B cell (primary cell): ENCODE measurements around the gene METRNL. TPM values are rescaled to one million over a fixed set of nuclear protein-coding genes. Genes with fewer than 3 reads are reported as not detected.

ENCODE experiments used
- ATAC-seq: fragments of 200-7000 bp; cut with Tn5 transposase; one replicate; pipeline ENCODE4 v1.10.0; 2021; ENCODE audit warnings: low read depth, mild to moderate bottlenecking, moderate number of reproducible peaks, moderate library complexity
- CTCF ChIA-PET: fragments of 350-600 bp; sonication (Branson Sonifier 250); formaldehyde crosslinking; loops from one replicate; lab custom pipeline; 2021; ENCODE audit warnings: antibody characterized with exemption, inconsistent platforms; lab: Charles Lee
- POLR2A ChIA-PET: fragments of 350-600 bp; sonication (Branson Sonifier 250); formaldehyde crosslinking; loops from one replicate; lab custom pipeline; 2021; ENCODE audit warnings: antibody characterized with exemption; lab: Charles Lee
- DNase-seq: peaks from one replicate; pipeline ENCODE4 v3.0.0; 2013
- H2AFZ ChIP-seq: 2 replicates; pipeline ENCODE4 v1.6.1; 2012; ENCODE audit warnings: mild to moderate bottlenecking, low read depth, low read length; ENCODE audit not compliant: insufficient read depth, poor library complexity, severe bottlenecking
- H3K27ac ChIP-seq, 2 donors: 1 replicate in 1 of 2; 2 replicates in 1 of 2; pipeline ENCODE4 v1.5.1; 2012 to 2013; ENCODE audit warnings: low read length in 2 of 2, mild to moderate bottlenecking in 2 of 2, moderate library complexity in 1 of 2
- H3K27me3 ChIP-seq, 4 experiments: fragments of 200-600 bp in 1 of 4; sonication (generic) in 1 of 4; replicated peaks in 1 of 4; 1 replicate in 2 of 4; 2 replicates in 2 of 4; pipeline versions ENCODE4 v1.6.1 to v1.7.0; 2013 to 2016; ENCODE audit warnings: low read length in 3 of 4, mild to moderate bottlenecking in 2 of 4, mixed read lengths in 1 of 4, moderate library complexity in 1 of 4; ENCODE audit not compliant: insufficient read depth in 4 of 4, control insufficient read depth in 3 of 4; ENCODE audit errors: control extremely low read depth in 1 of 4
- H3K36me3 ChIP-seq, 2 experiments: replicated peaks in 1 of 2; 1 replicate in 1 of 2; 2 replicates in 1 of 2; pipeline versions ENCODE4 v1.6.1 to v1.7.1; 2013; ENCODE audit warnings: low read length in 1 of 2; ENCODE audit not compliant: insufficient read depth in 2 of 2, control insufficient read depth in 1 of 2; ENCODE audit errors: control extremely low read depth in 1 of 2, extremely low read depth in 1 of 2
- H3K4me1 ChIP-seq, 2 donors: fragments of 200-600 bp in 1 of 2; sonication (generic) in 1 of 2; 1 replicate in 1 of 2; 2 replicates in 1 of 2; pipeline versions ENCODE4 v1.5.1 to v1.6.1; 2013 to 2017; ENCODE audit warnings: low read length in 2 of 2; ENCODE audit not compliant: control insufficient read depth in 2 of 2, insufficient read depth in 2 of 2
- H3K4me2 ChIP-seq: replicated peaks from 2 replicates; pipeline ENCODE3; 2012; ENCODE audit warnings: mild to moderate bottlenecking, low read depth, low read length; ENCODE audit not compliant: poor library complexity, severe bottlenecking
- H3K4me3 ChIP-seq, 5 experiments: fragments of 200-600 bp in 1 of 5; sonication (generic) in 1 of 5; 1 replicate in 3 of 5; 2 replicates in 2 of 5; pipeline versions ENCODE4 v1.5.1 to v1.7.0; 2011 to 2016; ENCODE audit warnings: low read length in 4 of 5, mild to moderate bottlenecking in 4 of 5, low read depth in 2 of 5, control low read depth in 1 of 5, moderate library complexity in 1 of 5; ENCODE audit not compliant: insufficient read depth in 1 of 5; ENCODE audit errors: control extremely low read depth in 1 of 5, extremely low read depth in 1 of 5
- H3K79me2 ChIP-seq: fragments of 200-600 bp; sonication (generic); one replicate; pipeline ENCODE4 v1.6.0; 2016; ENCODE audit warnings: low read length; ENCODE audit not compliant: control insufficient read depth, insufficient read depth
- H3K9ac ChIP-seq: fragments of 200-600 bp; sonication (generic); 2 replicates; pipeline ENCODE4 v1.6.1; 2017; ENCODE audit warnings: mild to moderate bottlenecking, low read length, moderate library complexity
- H3K9me3 ChIP-seq, 3 donors: one replicate each; pipeline versions ENCODE4 v1.6.1 to v1.7.1; 2013; ENCODE audit warnings: low read length in 2 of 3; ENCODE audit not compliant: control insufficient read depth in 2 of 3, insufficient read depth in 1 of 3; ENCODE audit errors: control extremely low read depth in 1 of 3
- H4K20me1 ChIP-seq: 2 replicates; pipeline ENCODE4 v1.6.0; 2012; ENCODE audit warnings: mild to moderate bottlenecking, low read length; ENCODE audit not compliant: insufficient read depth, control insufficient read depth, poor library complexity, severe bottlenecking
- H3K27ac Mint-ChIP-seq: one replicate; pipeline ENCODE4 v1.8.0; 2021; ENCODE audit warnings: mixed read lengths
- H3K27me3 Mint-ChIP-seq: one replicate; pipeline ENCODE4 v1.8.0; 2021; ENCODE audit warnings: mixed read lengths
- H3K4me1 Mint-ChIP-seq: one replicate; pipeline ENCODE4 v1.8.0; 2021; ENCODE audit warnings: mixed read lengths
- H3K4me3 Mint-ChIP-seq: one replicate; pipeline ENCODE4 v1.8.0; 2021; ENCODE audit warnings: mixed read lengths
- H3K9me3 Mint-ChIP-seq: one replicate; pipeline ENCODE4 v1.8.0; 2022; ENCODE audit warnings: mixed read lengths; ENCODE audit not compliant: insufficient read depth
- EZH2 ChIP-seq: IDR thresholded peaks from 2 replicates; pipeline ENCODE4 v1.6.1; 2012; ENCODE audit warnings: borderline replicate concordance, low read depth, mild to moderate bottlenecking, moderate library complexity, low read length; ENCODE audit not compliant: insufficient read depth, poor library complexity, severe bottlenecking
- WGBS: methylation state at CpG from one replicate; pipeline ENCODE4 v1.1.5; 2013; ENCODE audit warnings: missing lambda C conversion rate; ENCODE audit not compliant: insufficient coverage; 5-methylcytosine and 5-hydroxymethylcytosine counted together
- intact Hi-C: fragments of 100-400 bp; cut with micrococcal nuclease; formaldehyde crosslinking; loops from one replicate; pipeline ENCODE4 v1.10.0; 2022
- polyA plus RNA-seq: library from polyadenylated mRNA; depleted of rRNA; stranded (reverse); fragments of >200 nt; gene quantifications from 2 replicates; pipeline ENCODE4 v1.2.3, GENCODE V29; 2012
- total RNA-seq, 2 donors: library from RNA; stranded (reverse); fragments of 120-200 nt in 1 of 2; gene quantifications; 1 replicate in 1 of 2; 2 replicates in 1 of 2; pipeline versions ENCODE4 v1.2.3 to v1.2.4, GENCODE V29; 2013 to 2022
- TF ChIP-seq, protein P1 (sequence below): fragments of 200-600 bp; IDR thresholded peaks from one replicate; pipeline ENCODE4 v1.8.0; 2022; ENCODE audit warnings: antibody characterized with exemption, mild to moderate bottlenecking

METRNL gene
- total and polyA plus RNA-seq, 2 donors (not counting 1 experiment from before 2014, with no cell fraction given): 11.8 to 18.4 TPM

DNA sequence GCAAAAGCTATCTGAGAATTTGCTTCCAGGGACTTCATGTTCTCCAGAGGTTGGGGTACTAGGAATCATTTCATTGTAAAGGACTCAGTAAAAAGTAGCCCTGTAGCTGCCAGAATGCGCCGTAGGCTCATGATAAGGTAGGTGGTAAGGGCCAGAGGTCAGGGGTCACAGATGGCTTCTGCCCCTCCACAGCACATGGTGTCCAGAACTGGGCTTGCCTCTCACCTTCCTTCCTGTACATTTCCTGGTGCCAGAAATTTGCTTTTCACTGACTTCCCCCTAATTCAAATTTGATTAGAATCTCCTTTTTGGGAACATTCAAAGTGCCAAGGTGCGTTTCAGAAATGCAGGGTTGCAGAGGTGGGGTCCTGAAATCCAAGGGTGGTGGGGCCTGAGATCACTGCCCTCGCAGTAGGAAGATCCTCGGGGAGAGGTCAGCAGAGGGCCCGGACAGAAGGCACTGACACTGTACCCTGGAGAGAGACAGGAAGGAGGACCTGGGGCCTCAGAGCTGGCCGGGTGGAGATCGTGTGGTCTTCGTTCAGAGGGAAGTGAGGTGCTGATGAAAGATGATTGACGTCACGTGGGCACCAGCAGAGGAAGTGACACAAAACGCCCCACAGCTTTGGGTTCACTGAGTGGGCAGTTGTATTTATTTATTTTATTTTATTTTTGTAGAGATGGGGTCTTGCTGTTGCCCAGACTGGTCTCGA, 25.5 kb upstream of the METRNL start:
- TF ChIP-seq, protein P1, sequence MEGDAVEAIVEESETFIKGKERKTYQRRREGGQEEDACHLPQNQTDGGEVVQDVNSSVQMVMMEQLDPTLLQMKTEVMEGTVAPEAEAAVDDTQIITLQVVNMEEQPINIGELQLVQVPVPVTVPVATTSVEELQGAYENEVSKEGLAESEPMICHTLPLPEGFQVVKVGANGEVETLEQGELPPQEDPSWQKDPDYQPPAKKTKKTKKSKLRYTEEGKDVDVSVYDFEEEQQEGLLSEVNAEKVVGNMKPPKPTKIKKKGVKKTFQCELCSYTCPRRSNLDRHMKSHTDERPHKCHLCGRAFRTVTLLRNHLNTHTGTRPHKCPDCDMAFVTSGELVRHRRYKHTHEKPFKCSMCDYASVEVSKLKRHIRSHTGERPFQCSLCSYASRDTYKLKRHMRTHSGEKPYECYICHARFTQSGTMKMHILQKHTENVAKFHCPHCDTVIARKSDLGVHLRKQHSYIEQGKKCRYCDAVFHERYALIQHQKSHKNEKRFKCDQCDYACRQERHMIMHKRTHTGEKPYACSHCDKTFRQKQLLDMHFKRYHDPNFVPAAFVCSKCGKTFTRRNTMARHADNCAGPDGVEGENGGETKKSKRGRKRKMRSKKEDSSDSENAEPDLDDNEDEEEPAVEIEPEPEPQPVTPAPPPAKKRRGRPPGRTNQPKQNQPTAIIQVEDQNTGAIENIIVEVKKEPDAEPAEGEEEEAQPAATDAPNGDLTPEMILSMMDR: no peak
- TF ChIP-seq EZH2: no peak
- no peaks in the 10 kb centered on the region for H3K79me2 ChIP-seq
- no peaks in the 10 kb centered on the region for H3K9me3 Mint-ChIP-seq
- H3K4me2 ChIP-seq: no peak overlapping the region
- no peaks in the 10 kb centered on the region for H3K36me3 ChIP-seq
- CTCF ChIA-PET: interaction anchor here (1.1 kb wide), 1 partner anchor 272 kb away, joined by 3 read pairs; no protein-coding TSS in a partner anchor
- ATAC-seq: no peak
- WGBS: 54% methylated on average over 11 of the region's 13 CpGs
- H3K9ac ChIP-seq: no peak overlapping the region
- H3K27me3 ChIP-seq: no peaks in the 10 kb centered on the region
- peak overlapping the region; percentile 80 for H3K27ac Mint-ChIP-seq
- intact Hi-C loops: loop anchor here (1.0 to 5.0 kb wide), 3 partner anchors 27 to 957 kb away; partner anchors contain the start of gene FASN
- peak; percentile 66 for DNase-seq
- H3K4me3 ChIP-seq: no peak overlapping the region
- no peaks in the 10 kb centered on the region for H3K9me3 ChIP-seq
- peaks cover 3 to 20% of the 10 kb centered on the region in 2 donors for H3K4me1 ChIP-seq
- no peaks in the 10 kb centered on the region for H4K20me1 ChIP-seq
- POLR2A ChIA-PET: interaction anchor here (0.9 kb wide), 1 partner anchor 28 kb away, joined by 10 read pairs; no protein-coding TSS in a partner anchor
- no peak overlapping the region for H2AFZ ChIP-seq
- peaks cover 4% of the 10 kb centered on the region for H3K27me3 Mint-ChIP-seq
- H3K4me3 Mint-ChIP-seq: peak overlapping the region; percentile 44
- H3K4me1 Mint-ChIP-seq: peaks cover 22% of the 10 kb centered on the region
- peak overlapping the region in 1 of 2 donors; percentile 19 for H3K27ac ChIP-seq
